Gastrocnemius medialis (tissue), 4 donors: ENCODE results near the gene SLC10A7.

Source experiments
- POLR2A ChIP-seq, 2 donors: fragments of 450-650 bp; IDR thresholded peaks; one replicate each; pipeline ENCODE4 v1.6.1; 2017; ENCODE audit warnings: antibody characterized with exemption in 2 of 2, mild to moderate bottlenecking in 2 of 2, moderate library complexity in 2 of 2
- TF ChIP-seq, protein P1 (sequence below), 5 experiments: fragments of 450-650 bp in 3 of 5; fragments of 200-600 bp in 2 of 5; sonication (generic) in 2 of 5; IDR thresholded peaks in 4 of 5; conservative IDR thresholded peaks in 1 of 5; 1 replicate in 4 of 5; 2 replicates in 1 of 5; pipeline ENCODE4 v1.5.1; 2016 to 2019; ENCODE audit warnings: antibody characterized with exemption in 5 of 5, mild to moderate bottlenecking in 3 of 5, moderate library complexity in 3 of 5

DNA sequence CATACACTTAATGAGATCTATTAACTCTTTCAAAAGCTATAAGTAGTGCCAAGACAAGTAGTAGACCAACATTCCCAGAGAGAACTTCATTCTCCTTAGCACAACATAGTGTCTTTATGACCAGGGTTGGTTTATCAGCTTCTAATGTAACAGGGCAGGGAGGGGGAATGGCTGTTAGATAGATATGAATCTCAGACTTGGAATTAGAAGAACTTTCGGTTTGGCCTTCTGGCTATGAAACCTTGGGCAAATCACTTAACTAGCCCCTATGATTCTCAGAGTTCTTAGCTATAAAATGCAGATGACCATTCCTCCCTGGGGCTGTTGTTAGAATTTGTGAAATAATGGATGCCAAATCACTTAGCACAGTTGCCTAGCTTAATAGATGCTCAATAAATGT lies 132.2 kb downstream of the SLC10A7 start:
- no peak for TF ChIP-seq POLR2A (IDR thresholded peaks at IDR 0.05)
- TF ChIP-seq, protein P1, sequence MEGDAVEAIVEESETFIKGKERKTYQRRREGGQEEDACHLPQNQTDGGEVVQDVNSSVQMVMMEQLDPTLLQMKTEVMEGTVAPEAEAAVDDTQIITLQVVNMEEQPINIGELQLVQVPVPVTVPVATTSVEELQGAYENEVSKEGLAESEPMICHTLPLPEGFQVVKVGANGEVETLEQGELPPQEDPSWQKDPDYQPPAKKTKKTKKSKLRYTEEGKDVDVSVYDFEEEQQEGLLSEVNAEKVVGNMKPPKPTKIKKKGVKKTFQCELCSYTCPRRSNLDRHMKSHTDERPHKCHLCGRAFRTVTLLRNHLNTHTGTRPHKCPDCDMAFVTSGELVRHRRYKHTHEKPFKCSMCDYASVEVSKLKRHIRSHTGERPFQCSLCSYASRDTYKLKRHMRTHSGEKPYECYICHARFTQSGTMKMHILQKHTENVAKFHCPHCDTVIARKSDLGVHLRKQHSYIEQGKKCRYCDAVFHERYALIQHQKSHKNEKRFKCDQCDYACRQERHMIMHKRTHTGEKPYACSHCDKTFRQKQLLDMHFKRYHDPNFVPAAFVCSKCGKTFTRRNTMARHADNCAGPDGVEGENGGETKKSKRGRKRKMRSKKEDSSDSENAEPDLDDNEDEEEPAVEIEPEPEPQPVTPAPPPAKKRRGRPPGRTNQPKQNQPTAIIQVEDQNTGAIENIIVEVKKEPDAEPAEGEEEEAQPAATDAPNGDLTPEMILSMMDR (IDR thresholded peaks at IDR 0.05 in 4 of 5, conservative IDR thresholded peaks at IDR 0.05 in 1 of 5), result no peak
